ENCODE data around the gene SBK3.

DNA sequence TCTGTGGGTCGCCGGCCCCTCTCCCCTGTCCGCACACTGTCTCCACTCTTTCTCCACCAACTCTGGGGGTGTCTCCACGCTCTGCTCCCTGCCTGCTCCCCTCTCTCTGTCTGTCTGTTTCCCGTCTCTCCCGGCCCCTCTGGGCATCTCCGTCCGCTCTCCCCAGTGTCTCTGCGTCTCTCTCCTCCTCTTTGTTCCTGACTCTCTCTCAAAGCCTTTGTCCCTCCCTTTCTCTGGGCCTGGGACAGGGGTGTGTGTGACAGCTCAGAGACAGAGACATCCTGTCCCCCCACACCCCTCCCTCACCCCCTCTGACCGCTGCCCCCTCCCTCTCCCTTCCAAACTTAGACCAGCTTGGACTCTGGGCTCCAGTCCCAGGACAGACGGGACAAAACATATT, 668 bp upstream of the SBK3 start:
- no peak for TF ChIP-seq EZH2phosphoT487 (IDR thresholded peaks at IDR 0.05; ENCODE audit: borderline replicate concordance)
- TF ChIP-seq, protein P1, sequence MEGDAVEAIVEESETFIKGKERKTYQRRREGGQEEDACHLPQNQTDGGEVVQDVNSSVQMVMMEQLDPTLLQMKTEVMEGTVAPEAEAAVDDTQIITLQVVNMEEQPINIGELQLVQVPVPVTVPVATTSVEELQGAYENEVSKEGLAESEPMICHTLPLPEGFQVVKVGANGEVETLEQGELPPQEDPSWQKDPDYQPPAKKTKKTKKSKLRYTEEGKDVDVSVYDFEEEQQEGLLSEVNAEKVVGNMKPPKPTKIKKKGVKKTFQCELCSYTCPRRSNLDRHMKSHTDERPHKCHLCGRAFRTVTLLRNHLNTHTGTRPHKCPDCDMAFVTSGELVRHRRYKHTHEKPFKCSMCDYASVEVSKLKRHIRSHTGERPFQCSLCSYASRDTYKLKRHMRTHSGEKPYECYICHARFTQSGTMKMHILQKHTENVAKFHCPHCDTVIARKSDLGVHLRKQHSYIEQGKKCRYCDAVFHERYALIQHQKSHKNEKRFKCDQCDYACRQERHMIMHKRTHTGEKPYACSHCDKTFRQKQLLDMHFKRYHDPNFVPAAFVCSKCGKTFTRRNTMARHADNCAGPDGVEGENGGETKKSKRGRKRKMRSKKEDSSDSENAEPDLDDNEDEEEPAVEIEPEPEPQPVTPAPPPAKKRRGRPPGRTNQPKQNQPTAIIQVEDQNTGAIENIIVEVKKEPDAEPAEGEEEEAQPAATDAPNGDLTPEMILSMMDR (IDR thresholded peaks at IDR 0.05 in 2 of 3, conservative IDR thresholded peaks at IDR 0.05 in 1 of 3; ENCODE audit: borderline replicate concordance in 1 of 3, insufficient read depth in 1 of 3, low read depth in 2 of 3, low read length in 2 of 3): no peak
- TF ChIP-seq, protein P2, sequence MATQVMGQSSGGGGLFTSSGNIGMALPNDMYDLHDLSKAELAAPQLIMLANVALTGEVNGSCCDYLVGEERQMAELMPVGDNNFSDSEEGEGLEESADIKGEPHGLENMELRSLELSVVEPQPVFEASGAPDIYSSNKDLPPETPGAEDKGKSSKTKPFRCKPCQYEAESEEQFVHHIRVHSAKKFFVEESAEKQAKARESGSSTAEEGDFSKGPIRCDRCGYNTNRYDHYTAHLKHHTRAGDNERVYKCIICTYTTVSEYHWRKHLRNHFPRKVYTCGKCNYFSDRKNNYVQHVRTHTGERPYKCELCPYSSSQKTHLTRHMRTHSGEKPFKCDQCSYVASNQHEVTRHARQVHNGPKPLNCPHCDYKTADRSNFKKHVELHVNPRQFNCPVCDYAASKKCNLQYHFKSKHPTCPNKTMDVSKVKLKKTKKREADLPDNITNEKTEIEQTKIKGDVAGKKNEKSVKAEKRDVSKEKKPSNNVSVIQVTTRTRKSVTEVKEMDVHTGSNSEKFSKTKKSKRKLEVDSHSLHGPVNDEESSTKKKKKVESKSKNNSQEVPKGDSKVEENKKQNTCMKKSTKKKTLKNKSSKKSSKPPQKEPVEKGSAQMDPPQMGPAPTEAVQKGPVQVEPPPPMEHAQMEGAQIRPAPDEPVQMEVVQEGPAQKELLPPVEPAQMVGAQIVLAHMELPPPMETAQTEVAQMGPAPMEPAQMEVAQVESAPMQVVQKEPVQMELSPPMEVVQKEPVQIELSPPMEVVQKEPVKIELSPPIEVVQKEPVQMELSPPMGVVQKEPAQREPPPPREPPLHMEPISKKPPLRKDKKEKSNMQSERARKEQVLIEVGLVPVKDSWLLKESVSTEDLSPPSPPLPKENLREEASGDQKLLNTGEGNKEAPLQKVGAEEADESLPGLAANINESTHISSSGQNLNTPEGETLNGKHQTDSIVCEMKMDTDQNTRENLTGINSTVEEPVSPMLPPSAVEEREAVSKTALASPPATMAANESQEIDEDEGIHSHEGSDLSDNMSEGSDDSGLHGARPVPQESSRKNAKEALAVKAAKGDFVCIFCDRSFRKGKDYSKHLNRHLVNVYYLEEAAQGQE (IDR thresholded peaks at IDR 0.05; ENCODE audit: low read depth): no peak
- TF ChIP-seq EZH2 (IDR thresholded peaks at IDR 0.05): no peak
- TF ChIP-seq, protein P3, sequence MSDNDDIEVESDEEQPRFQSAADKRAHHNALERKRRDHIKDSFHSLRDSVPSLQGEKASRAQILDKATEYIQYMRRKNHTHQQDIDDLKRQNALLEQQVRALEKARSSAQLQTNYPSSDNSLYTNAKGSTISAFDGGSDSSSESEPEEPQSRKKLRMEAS (IDR thresholded peaks at IDR 0.05): no peak
- no peak for TF ChIP-seq ELF1 (IDR thresholded peaks at IDR 0.05; ENCODE audit: borderline replicate concordance, low read depth)
- no peak for TF ChIP-seq SIN3A (IDR thresholded peaks at IDR 0.05; ENCODE audit: low read depth)
- TF ChIP-seq EGR1 (IDR thresholded peaks at IDR 0.05; ENCODE audit: low read depth): no peak
- TF ChIP-seq YY1 (IDR thresholded peaks at IDR 0.05; ENCODE audit: extremely low read depth, insufficient replicate concordance, low read depth, low read length): no peak
- TF ChIP-seq POLR2AphosphoS5 (IDR thresholded peaks at IDR 0.05; ENCODE audit: low read depth, low read length): no peak

Data from HCT116 (cell line).